Kidney epithelial cell (primary cell): ENCODE results near the gene ADK. TPM values are rescaled to one million over a fixed set of nuclear protein-coding genes. Genes with fewer than 3 reads are reported as not detected.

Experiments
- DNase-seq: peaks from one replicate; pipeline ENCODE4 v3.0.0-alpha.2; 2010; ENCODE audit warnings: low read depth
- H3K27me3 ChIP-seq: 2 replicates; pipeline ENCODE4 v1.6.0; 2011; ENCODE audit warnings: low read length; ENCODE audit not compliant: control insufficient read depth, insufficient read depth
- H3K36me3 ChIP-seq: 2 replicates; pipeline ENCODE4 v1.5.1; 2011; ENCODE audit warnings: low read length; ENCODE audit not compliant: control insufficient read depth, insufficient read depth
- H3K4me3 ChIP-seq: 2 replicates; pipeline ENCODE4 v1.5.1; 2011; ENCODE audit warnings: low read depth, mild to moderate bottlenecking, control low read depth, low read length
- total RNA-seq: library from RNA; depleted of rRNA; stranded (reverse); fragments of >200 nt; gene quantifications from 2 replicates; pipeline ENCODE4 v1.2.3, GENCODE V29; 2015
- TF ChIP-seq, protein P1 (sequence below): IDR thresholded peaks from 2 replicates; pipeline ENCODE4 v1.5.1; 2011; ENCODE audit warnings: mild to moderate bottlenecking, moderate library complexity, low read length, control low read depth, inconsistent platforms; ENCODE audit not compliant: insufficient read depth, poor library complexity, severe bottlenecking

Gene ADK
- total RNA-seq, 1 donor from 2014 or later, result 43.6 TPM

DNA sequence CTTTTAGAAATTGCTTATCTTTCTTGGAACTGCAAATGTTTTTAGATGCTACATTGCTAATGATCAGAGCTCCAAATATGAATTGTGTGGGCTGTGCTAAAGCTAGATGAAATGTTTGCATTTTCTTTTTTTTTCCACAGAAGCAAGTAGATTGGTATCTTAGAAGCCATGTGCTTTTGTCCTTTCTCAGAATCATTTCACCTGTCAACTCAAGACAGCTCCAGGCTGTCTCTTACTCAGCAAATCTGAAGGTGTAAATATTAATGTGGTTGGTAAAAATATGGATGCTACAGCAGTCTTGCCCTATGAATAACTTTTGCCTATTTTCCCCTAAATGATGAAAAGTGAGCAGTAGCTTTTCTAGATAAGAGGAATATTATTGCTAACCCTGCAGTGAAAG lies 41.6 kb upstream of the ADK start:
- Histone ChIP-seq H3K36me3 (peaks cover 12% of the 10 kb centered on the region), H3K4me3 (no peak overlapping the region), H3K27me3 (peaks cover 3% of the 10 kb centered on the region)
- DNase-seq, result no peak
- TF ChIP-seq, protein P1, sequence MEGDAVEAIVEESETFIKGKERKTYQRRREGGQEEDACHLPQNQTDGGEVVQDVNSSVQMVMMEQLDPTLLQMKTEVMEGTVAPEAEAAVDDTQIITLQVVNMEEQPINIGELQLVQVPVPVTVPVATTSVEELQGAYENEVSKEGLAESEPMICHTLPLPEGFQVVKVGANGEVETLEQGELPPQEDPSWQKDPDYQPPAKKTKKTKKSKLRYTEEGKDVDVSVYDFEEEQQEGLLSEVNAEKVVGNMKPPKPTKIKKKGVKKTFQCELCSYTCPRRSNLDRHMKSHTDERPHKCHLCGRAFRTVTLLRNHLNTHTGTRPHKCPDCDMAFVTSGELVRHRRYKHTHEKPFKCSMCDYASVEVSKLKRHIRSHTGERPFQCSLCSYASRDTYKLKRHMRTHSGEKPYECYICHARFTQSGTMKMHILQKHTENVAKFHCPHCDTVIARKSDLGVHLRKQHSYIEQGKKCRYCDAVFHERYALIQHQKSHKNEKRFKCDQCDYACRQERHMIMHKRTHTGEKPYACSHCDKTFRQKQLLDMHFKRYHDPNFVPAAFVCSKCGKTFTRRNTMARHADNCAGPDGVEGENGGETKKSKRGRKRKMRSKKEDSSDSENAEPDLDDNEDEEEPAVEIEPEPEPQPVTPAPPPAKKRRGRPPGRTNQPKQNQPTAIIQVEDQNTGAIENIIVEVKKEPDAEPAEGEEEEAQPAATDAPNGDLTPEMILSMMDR, result no peak

DNA sequence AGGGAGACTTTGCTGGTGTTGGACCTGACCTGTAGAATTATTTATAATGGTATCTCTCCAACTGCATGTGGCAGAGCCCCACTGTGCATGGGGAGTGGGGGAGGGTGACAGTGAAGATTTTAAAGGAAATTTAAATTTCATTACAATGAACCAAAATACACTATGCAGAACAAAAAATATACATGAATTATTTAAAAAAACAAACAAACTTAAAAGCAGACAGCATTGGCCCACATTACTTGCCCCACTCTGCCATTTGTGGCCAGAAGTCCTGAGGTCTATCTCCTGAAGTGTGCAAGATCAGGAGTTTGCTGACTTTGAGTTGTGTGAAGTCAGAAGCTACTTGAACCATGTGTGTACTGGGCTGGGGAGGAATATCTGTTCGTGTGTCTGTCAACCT lies 40.9 kb upstream of the ADK start:
- TF ChIP-seq, protein P1, result no peak
- no peak for DNase-seq
- Histone ChIP-seq H3K27me3 (peaks cover 3% of the 10 kb centered on the region), H3K4me3 (no peak overlapping the region), H3K36me3 (peaks cover 12% of the 10 kb centered on the region)

DNA sequence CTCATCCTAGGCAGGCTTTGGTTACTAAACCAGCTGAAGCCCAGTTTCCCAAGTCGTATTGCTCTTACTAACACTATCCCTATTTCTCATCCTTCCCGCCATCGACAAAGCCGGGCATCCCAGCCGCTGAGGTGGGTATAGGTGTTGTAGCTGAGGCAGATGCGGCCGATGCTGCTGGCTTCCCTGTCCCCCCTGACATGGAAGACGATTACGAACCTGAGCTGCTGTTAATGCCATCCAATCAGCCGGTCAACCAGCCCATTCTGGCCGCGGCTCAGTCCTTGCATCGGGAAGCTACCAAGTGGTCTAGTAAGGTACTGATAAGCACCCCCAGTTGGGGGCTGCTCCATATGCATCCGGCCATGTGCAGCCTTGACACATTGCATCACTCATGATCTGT lies 39.2 kb upstream of the ADK start:
- Histone ChIP-seq H3K36me3 (peaks cover 12% of the 10 kb centered on the region), H3K27me3 (peaks cover 3% of the 10 kb centered on the region), H3K4me3 (no peak overlapping the region)
- DNase-seq, result no peak
- TF ChIP-seq, protein P1, result no peak

DNA sequence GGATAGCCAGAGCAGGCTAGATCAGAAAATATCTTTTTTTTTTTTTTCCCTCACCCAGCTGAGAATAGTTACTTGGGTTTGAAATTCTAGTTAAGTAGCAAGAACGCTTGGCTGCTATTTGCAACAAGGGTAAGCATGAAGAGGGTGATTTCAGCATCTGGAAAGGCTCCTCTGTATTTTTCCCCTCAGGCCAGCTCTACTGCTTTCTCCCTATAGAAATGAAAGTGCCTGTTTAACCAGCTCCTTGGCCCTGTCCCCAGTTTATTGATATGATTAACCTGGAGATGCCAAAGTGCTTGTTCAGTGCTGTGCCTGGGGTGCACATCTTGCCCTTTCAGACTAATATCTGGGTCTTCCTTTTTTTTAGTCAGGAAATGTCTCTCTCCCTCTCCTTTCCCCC lies 37.5 kb upstream of the ADK start:
- DNase-seq, result no peak
- H3K36me3 ChIP-seq, result peaks cover 9% of the 10 kb centered on the region
- TF ChIP-seq, protein P1, result no peak

DNA sequence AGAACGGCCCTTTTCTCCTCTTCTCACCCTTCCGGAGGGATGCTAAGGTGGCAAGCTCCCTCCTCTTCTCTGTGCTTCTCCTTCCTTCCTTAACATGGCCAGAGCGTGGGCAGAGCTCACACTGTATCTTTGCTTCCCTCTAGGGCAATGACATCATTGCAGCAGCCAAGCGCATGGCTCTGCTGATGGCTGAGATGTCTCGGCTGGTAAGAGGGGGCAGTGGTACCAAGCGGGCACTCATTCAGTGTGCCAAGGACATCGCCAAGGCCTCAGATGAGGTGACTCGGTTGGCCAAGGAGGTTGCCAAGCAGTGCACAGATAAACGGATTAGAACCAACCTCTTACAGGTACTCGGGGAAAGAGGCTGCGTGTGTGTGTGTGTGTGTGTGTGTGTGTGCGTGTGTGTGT lies 37.0 kb upstream of the ADK start:
- TF ChIP-seq, protein P1, result no peak
- Histone ChIP-seq H3K4me3 (no peak overlapping the region), H3K36me3 (peaks cover 10% of the 10 kb centered on the region), H3K27me3 (peaks cover 3% of the 10 kb centered on the region)
- no peak for DNase-seq

More for the DNA sequence above, 37.5 kb upstream of the ADK start:
- Histone ChIP-seq H3K4me3 (no peak overlapping the region), H3K27me3 (peaks cover 3% of the 10 kb centered on the region)

DNA sequence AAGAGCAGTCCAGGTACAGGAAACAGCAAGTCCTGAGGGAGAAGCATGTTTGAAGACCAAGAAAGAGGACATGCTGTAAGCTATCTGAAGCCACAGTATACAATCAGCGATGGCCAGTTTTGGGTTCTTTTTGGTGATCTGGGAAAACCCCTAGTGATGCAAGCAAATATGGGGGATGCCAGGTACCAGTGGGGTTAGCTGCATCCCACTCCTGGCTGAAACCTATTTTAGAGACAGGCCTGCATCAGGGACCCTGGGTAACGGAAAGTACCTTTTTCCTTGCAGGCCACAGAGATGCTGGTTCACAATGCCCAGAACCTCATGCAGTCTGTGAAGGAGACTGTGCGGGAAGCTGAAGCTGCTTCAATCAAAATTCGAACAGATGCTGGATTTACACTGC lies 33.3 kb upstream of the ADK start:
- DNase-seq, result no peak
- no peak overlapping the region for H3K4me3 ChIP-seq
- peaks cover 5% of the 10 kb centered on the region for H3K36me3 ChIP-seq
- peaks cover 3% of the 10 kb centered on the region for H3K27me3 ChIP-seq
- TF ChIP-seq, protein P1, result no peak
